Retinal pigment epithelial cell (primary cell): Measurements from ENCODE around the gene KIF26B.

Experiments used
- DNase-seq: peaks from one replicate; pipeline ENCODE4 v3.0.0-alpha.2; 2010; ENCODE audit warnings: low read depth
- H3K4me3 ChIP-seq: 2 replicates; pipeline ENCODE4 v1.5.1; 2011; ENCODE audit warnings: mild to moderate bottlenecking, low read length, control low read depth, moderate library complexity
- CTCF ChIP-seq: conservative IDR thresholded peaks from 2 replicates; pipeline ENCODE4 v1.5.1; 2011; ENCODE audit warnings: low read depth, low read length, control low read depth, inconsistent platforms

KIF26B gene

GRCh38 chr1:245441689-245442088 is 286.9 kb downstream of the KIF26B start:
- no peak overlapping the region for H3K4me3 ChIP-seq
- no peak for DNase-seq
- no peak for TF ChIP-seq CTCF

- DNase-seq: no peak
- no peak for TF ChIP-seq CTCF
- no peak overlapping the region for H3K4me3 ChIP-seq
Observed at GRCh38 chr1:245444147-245444828, 289.5 kb downstream of the KIF26B start.

GRCh38 chr1:245444945-245445344 is 290.2 kb downstream of the KIF26B start:
- DNase-seq: no peak
- no peak overlapping the region for H3K4me3 ChIP-seq
- TF ChIP-seq CTCF: no peak

- H3K4me3 ChIP-seq: no peak overlapping the region
- DNase-seq: no peak
- no peak for TF ChIP-seq CTCF
Observed at GRCh38 chr1:245448531-245448930, 293.7 kb downstream of the KIF26B start.

- no peak for DNase-seq
- TF ChIP-seq CTCF: no peak
- no peak overlapping the region for H3K4me3 ChIP-seq
Observed at GRCh38 chr1:245448975-245449431, 294.2 kb downstream of the KIF26B start.

GRCh38 chr1:245453541-245453940 is 298.8 kb downstream of the KIF26B start:
- H3K4me3 ChIP-seq: no peak overlapping the region
- DNase-seq: no peak
- no peak for TF ChIP-seq CTCF

- no peak for TF ChIP-seq CTCF
Observed at GRCh38 chr1:245454051-245454450, 299.3 kb downstream of the KIF26B start.

More at GRCh38 chr1:245454051-245454450, 299.3 kb downstream of the KIF26B start:
- H3K4me3 ChIP-seq: no peak overlapping the region
- no peak for DNase-seq
